Measurements from ENCODE around the gene ATRIP.
A peak's percentile ranks its signal among the peaks of the same experiment; 100 is the strongest.

GRCh38 chr3:48467110-48467454, 20.5 kb downstream of the ATRIP start:
- TF ChIP-seq POLR2AphosphoS5 (IDR thresholded peaks at IDR 0.05; ENCODE audit: borderline replicate concordance, low read depth, low read length), result 0 out of 2 replicates have a peak, but pooled peaks have one; percentile 11
- no peak for TF ChIP-seq EZH2 (IDR thresholded peaks at IDR 0.05)
- TF ChIP-seq FOXP2 (optimal IDR thresholded peaks at IDR 0.05; ENCODE audit: control extremely low read depth, extremely low read length, insufficient read depth), result no peak
